Hindlimb muscle (tissue), 1 donor: ENCODE results near the gene FBXW11. TPM values are rescaled to one million over a fixed set of nuclear protein-coding genes. Genes with fewer than 3 reads are reported as not detected.

ENCODE experiments used
- DNase-seq: peaks from one replicate; pipeline ENCODE4 v3.0.0-alpha.2; 2013
- polyA plus RNA-seq: library from polyadenylated mRNA; unstranded; fragments of 120-200 nt; gene quantifications from one replicate; pipeline ENCODE4 v1.2.1, GENCODE V29; 2013; ENCODE audit not compliant: insufficient read length

Gene FBXW11
- polyA plus RNA-seq, 1 donor: 34.5 TPM

DNA sequence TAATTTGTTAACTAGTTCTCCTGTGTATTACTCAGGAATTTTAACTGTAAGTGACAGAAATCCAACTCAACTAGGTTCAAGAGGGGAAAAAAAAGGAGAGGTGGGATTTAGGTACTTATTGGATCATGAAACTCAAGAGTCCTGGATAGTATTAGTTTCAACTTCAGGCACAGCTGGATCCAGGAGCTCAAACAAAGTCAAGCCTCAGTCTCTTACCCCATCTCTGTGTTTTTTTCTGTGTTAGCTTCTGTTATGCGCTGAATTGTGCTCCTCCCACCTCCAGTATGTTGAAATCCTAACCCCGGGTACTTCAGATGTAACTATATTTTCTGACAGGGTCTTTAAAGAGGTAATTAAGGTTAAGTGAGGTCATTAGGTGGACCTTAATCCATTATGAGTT, 167.3 kb downstream of the FBXW11 start:
- DNase-seq: no peak

- DNase-seq: no peak
Measured at GRCh38 chr5:171838066-171838465, 168.4 kb downstream of the FBXW11 start.

- DNase-seq: no peak
Measured at GRCh38 chr5:171837522-171837921, 168.9 kb downstream of the FBXW11 start.

GRCh38 chr5:171835066-171835465, 171.4 kb downstream of the FBXW11 start:
- DNase-seq: no peak

- DNase-seq: no peak
Measured at GRCh38 chr5:171834461-171834860, 172.0 kb downstream of the FBXW11 start.

DNA sequence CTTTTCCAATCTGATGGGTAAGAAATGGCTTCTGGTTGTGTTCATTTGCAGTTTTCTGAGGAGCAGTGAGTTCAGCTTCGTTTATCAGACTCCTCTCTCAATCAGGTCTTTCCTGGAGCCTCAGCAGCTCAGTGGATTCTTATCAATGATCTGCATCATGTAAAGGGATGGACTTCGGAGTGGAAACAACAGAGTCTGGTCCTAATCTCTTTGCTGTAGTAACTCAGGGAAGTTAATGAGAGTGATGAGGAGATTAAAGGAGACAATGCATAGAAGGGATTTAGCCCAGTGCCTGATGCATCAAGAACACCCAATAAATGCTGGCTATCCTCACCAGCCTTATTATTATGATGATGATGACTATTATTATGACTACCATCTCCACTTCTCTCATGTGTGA, 173.7 kb downstream of the FBXW11 start:
- no peak for DNase-seq

DNA sequence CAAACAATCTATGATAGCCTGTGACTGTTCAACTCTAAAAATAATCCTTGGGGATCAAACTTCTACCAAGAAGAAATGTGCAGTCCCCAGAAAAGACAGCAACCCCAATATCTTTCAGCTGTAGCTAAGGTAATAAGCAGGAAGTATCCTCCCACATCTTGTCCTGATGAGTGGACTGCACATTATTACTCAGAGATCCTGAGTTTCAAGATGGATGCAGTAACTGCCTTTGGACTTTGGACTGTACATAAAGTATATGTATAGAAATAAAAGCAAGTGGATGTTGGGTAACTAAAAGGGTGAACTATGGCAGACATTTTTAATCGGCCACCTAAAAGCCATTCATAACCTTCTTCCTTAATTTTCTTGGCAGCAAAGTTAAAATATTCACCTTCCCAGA, 175.8 kb downstream of the FBXW11 start:
- no peak for DNase-seq

GRCh38 chr5:171827162-171827561, 179.3 kb downstream of the FBXW11 start:
- no peak for DNase-seq

DNA sequence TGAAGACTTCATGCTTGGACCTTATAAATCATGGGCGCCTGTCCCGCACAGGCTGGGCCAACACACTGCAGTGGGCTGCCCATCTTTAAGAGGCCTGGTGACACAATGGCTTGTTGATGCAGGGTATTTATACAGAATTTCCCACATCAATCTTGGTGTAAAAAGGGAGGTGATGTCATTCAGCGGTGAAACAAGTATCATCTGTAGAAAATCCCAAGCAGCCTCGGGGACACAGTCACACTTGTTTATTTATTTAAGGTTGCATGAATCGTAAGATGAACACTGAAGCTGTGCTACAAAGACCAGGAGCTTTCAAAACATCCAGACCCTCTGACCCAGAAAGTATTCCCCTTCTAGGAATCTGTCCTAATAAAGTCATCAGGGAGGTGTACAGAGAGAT, 180.3 kb downstream of the FBXW11 start:
- DNase-seq: no peak

GRCh38 chr5:171825051-171825450, 181.4 kb downstream of the FBXW11 start:
- DNase-seq: no peak

DNA sequence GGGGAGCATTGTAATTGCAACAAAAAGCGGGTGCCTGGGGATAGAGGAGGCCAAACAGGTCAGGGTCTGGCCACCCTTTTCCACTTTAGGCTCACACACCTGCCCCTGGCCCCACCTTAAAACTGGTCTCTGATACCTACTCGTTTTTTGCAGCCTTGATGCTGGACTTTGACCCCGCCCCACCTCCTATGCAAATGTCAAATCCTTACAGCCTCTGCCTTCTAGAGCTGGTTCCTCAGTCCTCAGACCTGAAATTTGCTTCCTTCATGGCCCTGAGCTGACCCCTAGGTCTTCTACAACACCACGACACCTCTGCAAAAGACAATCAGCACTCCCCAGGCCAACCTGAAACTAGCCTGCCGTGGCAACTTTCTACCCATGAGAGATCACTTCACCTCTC, 183.2 kb downstream of the FBXW11 start:
- no peak for DNase-seq

GRCh38 chr5:171821286-171821685, 185.2 kb downstream of the FBXW11 start:
- no peak for DNase-seq

GRCh38 chr5:171820561-171820960, 185.9 kb downstream of the FBXW11 start:
- no peak for DNase-seq

GRCh38 chr5:171816666-171817065, 189.8 kb downstream of the FBXW11 start:
- DNase-seq: no peak

DNA sequence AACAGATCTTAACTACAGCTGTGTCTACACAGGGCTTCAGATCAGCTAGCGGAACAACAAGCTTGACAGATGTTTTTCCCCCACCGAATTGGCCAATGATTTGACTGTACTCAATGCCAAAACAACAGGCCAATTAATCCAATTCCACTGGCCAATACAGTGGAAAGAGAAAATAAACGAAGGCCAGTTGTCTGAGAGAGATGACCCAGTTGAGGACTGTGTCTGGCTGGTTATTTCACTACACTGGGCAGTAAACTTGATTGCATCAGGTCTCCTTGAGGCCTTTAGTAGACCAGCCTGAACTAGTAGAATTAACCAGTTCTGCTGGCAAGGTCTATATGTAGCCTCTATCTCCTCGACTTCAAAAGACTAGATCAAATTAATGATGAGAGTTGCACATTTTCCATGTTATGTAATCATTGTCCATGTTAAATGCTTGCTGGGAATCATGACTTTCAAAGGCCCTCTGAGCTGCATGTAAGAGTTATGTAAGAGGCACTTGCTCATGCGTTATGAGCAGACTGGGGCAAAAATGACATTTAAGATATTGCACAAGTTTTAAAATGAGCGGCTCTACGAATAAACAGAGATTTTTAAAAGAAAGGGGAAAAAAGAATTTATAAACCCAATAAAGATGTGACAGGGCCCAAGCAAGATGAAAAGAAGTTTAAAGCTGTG, 192.5 kb downstream of the FBXW11 start:
- no peak for DNase-seq

- no peak for DNase-seq
Measured at GRCh38 chr5:171813270-171813669, 193.2 kb downstream of the FBXW11 start.

Other genes starting within 250 kb of the FBXW11 start
- not detected for gene SMIM23, start 220.8 kb downstream of the FBXW11 start, polyA plus RNA-seq
- gene STK10, start 181.6 kb upstream of the FBXW11 start, polyA plus RNA-seq: 28.1 TPM
- gene EFCAB9, start 187.5 kb upstream of the FBXW11 start, polyA plus RNA-seq: not detected